HG03175 (cell line): Measurements from ENCODE around the gene SPTAN1.
"Not testable (repeated sequence)": the region's sequence is repeated elsewhere in the genome, so short reads cannot be mapped to it uniquely, and the experiment has no call there.

Source experiments
- ATAC-seq: cut with Tn5 transposase; IDR thresholded peaks from one replicate; pipeline ENCODE4 v1.9.1; 2021; ENCODE audit warnings: mild to moderate bottlenecking, moderate library complexity; ENCODE audit not compliant: unreplicated experiment

SPTAN1 gene

DNA sequence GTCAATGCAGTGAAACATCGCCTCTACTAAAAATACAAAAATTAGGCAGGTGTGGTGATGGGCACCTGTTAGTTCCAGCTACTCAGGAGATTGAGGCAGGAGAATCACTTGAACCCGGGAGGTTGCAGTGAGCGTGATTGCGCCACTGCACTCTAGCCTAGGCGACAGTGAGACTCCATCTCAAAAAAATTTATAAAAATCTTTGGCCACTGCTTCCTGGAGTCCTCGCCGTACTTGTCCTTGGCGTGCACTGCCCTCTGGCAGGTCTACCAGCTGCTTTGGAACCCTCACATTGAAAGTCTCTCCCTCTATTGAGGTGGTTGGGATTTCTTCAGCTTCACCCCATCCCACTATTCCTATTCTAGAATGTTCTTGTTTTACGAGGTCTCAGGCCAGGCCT lies 79.2 kb downstream of the SPTAN1 start:
- no peak for ATAC-seq

DNA sequence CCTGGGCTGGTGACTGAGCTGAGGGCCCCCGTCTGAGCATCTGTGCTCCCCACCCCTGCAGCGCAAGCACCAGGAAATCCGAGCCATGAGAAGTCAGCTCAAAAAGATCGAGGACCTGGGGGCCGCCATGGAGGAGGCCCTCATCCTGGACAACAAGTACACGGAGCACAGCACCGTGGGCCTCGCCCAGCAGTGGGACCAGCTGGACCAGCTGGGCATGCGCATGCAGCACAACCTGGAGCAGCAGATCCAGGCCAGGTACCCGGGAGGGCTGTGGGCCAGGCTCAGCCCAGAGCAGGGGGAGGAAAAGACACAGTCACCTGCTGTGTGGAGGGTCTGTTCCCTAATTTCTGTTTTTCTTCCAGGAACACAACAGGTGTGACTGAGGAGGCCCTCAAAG lies 79.7 kb downstream of the SPTAN1 start:
- no peak for ATAC-seq

DNA sequence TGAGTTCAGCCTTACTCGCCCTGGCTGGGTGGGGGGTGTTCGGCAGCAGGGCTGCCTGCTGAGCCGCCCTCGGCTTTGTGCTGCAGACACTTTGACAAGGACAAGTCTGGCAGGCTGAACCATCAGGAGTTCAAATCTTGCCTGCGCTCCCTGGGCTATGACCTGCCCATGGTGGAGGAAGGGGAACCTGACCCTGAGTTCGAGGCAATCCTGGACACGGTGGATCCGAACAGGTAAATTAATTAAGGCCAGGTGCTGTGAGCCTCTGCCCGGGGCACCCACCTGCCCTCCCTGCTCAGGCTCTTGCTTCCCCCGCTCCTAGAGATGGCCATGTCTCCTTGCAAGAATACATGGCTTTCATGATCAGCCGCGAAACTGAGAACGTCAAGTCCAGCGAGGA lies 80.1 kb downstream of the SPTAN1 start:
- no peak for ATAC-seq

DNA sequence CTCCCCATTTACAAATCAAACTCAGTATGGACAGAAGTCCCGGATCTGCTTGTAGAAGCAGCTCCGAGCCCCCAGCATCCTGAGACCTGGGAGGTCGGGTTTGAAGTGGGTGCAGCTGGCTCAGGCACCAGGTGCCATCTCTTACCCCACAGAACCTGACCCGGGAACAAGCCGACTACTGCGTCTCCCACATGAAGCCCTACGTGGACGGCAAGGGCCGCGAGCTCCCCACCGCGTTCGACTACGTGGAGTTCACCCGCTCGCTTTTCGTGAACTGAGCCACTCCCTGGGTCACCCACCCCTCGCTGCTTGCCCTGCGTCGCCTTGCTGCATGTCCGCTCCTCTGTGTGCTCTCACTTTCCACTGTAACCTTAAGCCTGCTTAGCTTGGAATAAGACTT lies 80.7 kb downstream of the SPTAN1 start:
- no peak for ATAC-seq

DNA sequence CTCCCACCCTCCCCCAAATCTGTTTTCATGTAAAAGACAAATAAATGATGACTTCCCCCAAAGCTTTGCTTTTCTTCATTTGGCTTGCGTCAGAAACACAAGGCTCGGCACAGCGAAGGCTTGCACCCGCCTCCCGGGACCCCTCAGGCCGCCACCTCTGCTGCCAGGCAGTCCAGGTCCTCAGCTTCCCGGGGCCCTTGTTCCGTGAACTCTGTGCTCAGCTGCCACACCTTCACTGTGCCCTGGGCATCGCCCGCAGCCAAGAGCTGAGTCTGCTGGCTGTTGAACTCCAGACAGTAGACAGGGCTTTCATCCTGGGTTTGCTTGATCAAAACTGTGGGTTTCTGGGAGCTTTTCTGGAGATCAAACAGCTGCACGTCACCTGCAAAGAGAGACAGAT lies 81.2 kb downstream of the SPTAN1 start:
- ATAC-seq, result no peak

DNA sequence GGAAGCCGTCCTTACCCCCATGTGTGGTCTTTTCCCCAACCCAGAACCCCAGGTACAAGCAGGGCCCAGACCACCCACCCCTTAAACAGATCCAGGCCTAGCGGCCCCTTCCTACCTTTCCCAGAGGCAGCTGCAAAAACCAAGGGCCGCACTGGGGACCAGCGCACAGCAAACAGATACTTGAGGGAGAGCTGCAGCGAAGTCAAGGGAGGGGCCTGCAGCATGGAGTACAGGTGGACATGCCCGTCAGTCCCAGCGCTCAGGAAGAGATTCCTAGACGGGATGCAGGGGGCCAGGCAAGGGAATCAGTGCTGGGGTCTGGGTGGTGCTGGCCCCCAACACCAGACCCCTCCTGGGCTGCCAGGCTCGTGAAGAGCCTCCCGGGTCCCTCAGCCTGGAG lies 81.7 kb downstream of the SPTAN1 start:
- no peak for ATAC-seq

DNA sequence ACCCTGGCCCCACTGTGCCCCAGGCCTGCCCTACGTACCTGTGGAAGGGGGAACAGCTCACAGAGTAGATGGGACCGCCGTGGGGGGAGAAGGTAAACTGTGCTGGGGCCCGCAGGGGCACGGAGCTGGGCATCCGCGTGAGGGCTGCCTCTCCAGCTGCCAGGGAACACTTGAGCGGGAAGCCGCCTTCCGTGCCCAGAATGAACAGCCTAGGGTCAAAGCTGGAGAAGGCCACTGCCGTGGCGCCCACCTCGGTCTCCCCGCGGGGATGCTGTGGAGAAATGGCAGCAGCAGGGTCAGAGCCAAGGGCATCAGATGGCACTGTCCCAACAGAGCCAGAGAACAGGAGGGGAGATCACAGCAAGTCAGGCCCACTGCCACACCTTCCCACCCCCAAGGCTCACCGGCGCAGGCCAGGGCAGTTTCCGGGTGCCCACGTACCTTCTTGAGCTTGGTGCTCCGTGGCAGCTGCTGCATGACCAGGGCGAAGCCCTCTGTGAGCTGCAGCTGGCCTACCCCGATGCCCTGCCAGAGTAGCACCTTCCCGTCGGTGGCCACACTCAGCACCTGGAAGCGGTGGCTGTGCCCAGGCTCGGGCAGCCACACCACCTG lies 82.4 kb downstream of the SPTAN1 start:
- ATAC-seq, result no peak

DNA sequence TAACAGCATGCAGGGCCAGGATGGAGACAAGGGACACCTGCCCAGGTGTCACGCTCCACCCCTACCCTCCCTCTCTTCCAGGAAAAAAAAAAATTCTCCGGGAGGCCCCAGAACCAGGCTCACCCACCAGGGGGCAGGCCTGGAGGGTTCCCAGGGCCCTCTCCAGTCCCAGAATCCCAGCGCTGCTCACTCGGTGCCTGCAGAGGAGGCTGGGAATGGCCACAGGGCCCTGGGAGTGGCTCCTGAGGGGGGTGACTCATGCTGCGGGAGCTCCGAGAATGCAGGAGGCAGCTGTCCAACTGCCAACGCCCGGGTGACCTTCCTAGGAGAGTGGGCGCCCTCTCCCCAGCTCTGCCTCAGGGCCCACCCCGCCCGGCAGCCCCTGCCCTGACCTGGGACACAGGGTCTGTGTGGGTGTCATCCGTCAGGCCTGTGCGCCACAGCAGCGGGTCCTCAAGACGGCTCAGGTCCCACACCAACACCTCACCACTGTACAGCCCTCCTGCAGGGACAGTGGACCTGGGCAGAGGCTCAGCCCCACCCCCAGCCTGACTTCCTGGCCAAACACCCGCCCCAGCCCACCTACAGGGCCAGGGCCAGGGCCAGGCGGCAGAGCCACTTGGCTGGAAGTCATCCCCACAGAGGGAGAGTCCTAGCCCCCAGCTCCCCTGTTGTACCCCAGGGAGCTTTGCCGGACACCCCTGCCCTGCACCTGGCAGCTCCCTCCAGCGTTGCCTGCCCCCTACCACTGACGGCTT lies 83.1 kb downstream of the SPTAN1 start:
- no peak for ATAC-seq

DNA sequence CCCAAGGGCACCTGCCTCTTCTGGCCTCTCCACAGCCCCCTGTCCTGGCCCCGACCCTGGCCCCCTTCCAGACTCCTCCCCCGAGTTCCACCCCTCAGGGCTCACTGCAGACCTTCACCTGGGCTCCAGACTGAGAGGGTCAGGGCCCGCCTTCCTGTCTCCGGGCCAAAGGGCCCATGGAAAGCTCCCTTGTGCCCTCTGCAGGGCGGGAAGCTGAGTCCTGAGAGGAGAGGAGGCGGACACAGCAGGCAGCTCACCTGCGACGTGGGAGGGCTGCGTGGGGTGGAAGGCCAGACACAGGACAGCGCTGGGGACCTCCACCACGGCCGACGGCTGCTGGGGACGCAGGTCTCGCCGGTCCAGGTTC lies 83.6 kb downstream of the SPTAN1 start:
- no peak for ATAC-seq

DNA sequence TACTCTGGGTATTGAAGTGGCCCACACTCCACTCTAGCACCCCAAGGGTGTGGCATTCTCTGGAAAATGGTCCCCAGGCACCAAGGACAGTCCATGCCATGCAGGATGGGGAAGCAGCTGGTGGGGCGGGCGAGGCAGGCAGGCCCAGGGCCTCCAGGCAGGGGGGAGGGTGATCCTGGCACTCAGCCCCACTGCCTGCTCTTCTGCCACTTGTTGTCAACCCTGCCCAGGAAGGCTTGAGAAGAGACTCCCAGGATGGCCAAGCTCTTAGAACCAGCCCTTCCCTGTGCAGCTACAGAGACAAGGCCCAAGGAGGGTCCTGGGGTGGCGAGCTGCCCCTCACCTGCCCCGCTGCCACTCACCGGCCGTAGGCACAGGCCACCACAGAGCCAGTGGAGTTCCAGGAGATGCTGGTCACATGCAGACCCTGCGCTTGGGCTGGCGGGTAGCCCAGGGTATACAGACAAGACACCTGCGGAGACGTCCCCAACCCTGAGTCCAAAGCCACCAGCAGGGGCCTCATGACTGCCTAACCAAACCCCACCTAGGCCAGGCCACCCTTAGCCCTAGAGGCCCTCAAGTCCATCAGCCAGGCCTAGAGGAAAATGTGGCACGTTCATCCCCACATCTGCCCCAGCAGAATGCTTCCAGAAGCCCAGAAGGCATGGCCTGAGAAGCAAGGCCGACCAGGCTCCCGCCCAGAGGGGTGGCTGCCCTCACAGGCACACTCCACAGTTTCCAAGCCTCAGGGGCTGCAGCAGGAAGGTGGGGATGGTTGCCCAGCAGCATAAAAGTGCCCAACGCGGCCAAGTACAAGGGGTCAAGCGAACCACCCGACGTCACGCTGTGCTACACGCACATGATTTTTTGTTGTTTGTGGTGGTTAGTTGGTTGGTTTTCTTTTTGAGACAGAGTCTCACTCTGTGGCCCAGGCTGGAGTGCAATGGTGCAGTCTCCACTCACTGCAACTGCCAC lies 84.5 kb downstream of the SPTAN1 start:
- no peak for ATAC-seq

DNA sequence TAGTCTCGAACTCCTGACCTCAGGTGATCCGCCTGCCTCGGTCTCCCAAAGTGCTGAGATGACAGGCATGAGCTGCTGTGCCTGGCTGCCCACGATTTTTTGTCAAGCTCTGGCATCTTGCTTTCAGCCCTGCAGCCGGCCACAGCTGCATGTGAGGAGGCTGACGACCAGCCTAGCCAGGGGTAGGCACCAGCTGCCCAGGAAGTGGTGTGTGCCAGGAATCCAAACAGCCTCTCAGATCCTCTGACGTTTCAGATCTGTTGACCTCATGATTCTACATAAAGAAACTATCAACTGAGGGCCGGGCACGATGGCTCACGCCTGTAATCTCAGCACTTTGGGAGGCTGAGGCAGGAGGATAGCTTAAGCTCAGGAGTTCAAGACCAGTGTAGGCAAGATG lies 85.3 kb downstream of the SPTAN1 start:
- ATAC-seq, result no peak

DNA sequence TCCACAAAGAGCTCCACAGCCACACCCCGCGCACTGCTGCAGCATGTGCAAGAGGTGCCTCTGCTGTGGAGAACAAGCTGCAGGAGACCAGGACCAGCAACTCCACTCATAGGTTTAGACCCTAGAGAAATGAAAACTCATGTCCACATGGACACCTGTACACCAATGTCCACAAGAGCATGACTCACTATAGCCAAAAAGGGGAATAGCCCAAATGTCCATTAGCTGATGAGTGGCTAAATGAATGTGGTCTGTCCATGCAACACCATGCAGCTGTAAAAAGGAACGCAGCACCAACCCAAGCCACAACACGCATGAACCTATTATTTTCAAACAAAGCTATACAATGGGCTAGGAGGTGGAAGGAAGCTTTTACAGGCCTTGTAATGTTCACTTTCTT lies 86.2 kb downstream of the SPTAN1 start:
- no peak for ATAC-seq

DNA sequence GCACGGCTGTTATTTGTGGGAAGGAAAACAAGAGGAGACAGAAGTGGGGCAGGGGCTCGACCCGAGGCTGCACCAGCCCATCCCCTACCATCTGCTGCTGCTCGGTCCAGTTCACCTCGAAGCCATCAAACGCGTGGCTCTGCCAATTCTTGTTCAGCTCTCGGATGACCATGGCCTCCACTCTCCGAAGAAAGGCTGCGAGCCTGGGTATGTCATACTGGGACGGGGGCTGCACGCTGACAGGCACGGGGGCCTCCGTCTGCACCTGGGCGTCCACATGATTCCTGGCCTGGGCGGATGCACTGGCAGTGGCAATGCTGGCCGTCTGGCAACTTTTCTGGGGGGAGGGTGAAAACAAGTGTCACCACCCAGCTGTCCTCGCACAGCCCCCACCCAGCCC lies 88.2 kb downstream of the SPTAN1 start:
- no peak for ATAC-seq

DNA sequence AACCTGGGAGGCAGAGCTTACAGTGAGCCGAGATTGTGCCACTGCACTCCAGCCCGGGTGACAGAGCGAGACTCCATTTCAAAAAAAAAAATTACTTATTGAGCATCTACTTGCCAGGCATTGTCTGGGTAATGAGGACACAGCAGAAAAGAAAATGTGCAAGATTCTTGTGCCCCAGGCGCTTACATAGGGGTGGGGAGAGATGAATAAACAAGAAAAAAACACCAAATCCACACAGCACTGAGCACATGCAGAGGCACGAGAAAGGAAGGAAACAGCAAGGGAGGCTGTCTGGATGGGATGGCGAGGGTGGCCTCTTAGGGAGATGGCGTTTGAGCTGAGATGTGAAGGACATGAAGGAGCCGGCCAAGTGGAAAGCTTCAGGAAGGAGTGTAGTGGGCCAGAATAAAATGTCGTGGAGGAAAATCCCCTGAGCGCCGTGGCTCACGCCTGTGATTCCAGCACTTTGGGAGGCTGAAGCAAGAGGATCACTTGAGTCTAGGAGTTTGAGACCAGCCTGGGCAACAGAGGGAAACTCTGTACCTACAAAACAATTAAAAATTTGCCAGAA lies 90.4 kb downstream of the SPTAN1 start:
- ATAC-seq, result no peak

DNA sequence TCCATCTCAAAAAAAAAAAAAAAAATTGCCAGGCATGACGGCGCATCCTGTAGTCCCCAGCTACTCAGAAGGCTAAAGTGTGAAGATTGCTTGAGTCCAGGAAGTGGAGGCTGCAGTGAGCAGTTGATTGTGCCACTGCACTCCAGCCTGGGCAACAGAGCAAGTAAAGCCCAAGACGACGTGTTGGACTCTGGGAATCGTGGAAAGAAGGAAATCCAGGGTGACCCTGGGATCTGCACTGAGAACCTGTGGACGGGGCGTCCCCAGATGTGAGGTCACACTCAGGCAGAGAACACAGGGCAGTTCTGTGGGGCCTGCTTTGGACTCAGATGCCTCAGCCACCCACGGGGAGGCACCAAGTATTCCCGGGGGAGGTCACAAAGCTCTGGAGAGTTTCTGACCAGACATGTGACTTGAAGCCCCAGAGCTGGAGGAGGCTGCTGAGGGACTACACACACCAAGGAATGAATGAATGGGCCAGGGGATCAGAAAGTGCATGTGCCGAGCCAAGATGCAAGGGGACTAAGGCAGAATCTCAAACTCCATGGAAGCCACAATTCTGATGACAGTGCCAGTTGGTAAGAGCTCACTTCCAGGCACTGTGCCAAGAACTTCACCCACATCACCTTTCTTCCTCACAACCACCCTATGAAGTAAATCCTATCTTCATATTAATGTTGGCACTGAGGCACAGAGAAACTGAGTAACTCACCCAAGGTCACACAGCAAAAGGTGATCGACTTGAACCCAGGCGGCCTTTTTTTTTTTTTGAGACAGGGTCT lies 91.3 kb downstream of the SPTAN1 start:
- peak; percentile 72 for ATAC-seq

DNA sequence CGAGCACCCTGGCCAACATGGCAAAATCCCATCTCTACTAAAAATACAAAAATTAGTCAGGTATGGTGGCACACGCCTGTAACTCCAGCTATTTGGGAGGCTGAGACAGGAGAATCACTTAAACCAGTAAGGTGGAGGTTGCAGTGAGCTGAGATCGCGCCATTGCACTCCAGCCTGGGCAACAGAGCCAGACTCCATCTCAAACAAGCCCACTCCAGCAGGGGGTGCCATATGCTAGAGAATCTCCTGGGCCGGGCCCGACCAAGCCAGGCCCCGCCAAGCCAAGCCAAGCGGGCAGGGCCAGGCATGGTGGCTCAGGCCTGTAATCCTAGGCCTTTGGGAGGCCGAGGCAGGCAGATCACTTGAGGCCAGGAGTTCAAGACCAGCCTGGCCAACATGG lies 95.8 kb downstream of the SPTAN1 start:
- ATAC-seq, result not testable (repeated sequence)

DNA sequence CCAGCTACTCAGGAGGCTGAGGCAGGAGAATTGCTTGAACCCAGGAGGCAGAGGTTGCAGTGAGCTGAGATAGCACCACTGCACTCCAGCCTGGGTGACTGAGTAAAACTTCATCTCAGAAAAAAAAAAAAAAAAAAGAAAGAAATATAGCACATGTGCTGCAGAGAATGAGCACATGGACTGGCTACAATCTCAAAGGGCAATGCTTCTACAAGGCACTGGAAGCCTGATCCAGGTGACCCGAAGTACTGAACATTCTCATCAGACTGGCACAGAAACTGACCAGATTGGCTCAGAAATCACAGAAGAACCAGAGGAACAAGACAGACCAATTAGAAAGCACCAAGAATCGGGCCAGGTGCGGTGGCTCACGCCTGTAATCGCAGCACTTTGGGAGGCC lies 99.4 kb downstream of the SPTAN1 start:
- ATAC-seq, result no peak

DNA sequence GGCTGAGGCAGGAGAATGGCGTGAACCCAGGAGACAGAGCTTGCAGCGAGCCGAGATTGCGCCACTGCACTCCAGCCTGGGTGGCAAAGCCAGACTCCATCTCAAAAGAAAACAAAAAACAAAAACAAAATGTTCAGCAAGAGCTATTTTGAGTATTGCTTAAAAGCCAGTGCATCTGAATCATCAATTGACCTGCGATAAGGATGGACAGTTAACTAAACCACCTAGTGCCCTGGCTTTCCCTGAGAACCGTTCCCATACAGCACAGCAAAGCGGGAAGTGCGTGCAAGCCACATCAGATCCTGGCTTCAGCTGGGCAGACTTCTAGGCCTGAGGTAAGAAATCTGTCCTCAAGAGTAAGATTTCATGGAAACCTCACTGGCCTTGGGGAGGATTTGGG lies 101.5 kb downstream of the SPTAN1 start:
- no peak for ATAC-seq

DNA sequence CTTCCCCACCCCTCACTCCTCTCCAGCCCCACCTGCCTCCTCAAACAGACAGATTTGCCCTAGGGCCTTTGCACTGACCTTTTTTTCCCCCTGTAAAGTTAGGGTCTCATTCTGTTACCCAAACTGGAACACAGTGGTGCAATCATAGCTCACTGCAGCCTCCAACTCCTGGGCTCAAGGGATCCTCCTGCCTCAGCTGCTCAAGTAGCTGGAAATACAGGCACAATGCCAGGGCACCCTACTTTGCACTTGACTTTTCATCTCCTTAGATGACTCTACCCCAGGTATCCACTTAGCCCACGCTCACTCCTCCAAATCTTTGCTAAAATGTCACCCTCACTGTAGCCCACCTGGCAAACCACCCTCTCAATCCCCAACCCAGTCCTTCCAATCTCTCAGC lies 102.1 kb downstream of the SPTAN1 start:
- ATAC-seq, result no peak

DNA sequence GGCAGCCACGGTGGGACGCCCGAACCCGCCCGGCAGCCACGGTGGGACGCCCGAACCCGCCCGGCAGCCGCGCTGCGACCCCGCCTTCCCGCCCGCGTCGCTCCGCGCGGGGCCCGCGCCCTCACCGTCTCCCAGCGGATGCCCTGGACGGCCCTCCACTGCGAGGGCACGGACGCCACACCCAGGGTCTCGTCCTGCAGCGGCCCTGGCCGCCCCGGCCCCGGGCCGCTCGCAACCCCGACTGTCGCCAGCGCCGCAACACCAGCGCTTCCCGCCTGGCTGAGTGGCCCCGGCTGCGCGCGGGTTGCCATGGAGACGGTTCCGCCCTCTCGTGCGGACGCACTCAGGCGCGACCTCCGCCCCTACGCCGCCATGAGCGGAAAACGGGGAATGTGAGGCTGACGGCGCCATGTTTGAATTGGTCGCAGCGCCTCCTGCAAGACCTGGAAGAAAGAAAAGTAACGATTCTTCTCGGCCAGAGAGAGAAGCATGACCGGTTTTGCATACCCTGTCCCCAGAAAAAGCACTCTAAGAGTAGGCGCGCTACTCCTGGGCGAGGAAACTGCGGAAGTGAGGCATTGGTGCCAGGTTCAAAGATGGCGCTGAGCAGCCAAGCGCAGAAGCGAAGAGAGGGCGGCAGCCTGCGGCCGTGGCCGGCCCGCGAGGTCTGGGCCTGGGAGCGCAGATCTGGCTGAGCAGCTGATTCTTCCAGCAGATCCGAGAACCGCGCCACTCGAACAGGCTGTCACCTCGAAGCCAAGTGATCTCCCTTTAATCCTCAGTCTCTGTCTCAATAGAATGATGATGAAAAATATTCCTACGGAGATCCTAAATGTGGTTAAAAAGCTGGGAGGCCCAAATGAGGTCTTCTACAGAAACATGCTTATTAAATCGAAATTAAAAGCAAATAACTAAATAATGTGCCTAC lies 104.3 kb downstream of the SPTAN1 start, which contains the start of gene DYNC2I2:
DYNC2I2 (minus strand) TSS at position 432 of the 928 bp plus-strand sequence; CDS start at position 311, 121 bp downstream.
- ATAC-seq, result peak; percentile 70
